GM12878 (cell line): Measurements from ENCODE around the gene ZFP14. TPM values are rescaled to one million over a fixed set of nuclear protein-coding genes. Genes with fewer than 3 reads are reported as not detected.

Source experiments
- ATAC-seq: fragments of 200-7000 bp; cut with Tn5 transposase; 3 replicates; pipeline ENCODE4 v1.9.1; 2020; ENCODE audit warnings: mild to moderate bottlenecking, moderate library complexity
- BruUV-seq: library from RNA; stranded (reverse); fragments of 400-500 nt; replicated peaks from 2 replicates; lab custom pipeline; 2021; lab: Mats Ljungman, UMichigan
- CTCF ChIA-PET: fragments of 300-600 bp; sonication (Branson Sonifier 250); formaldehyde crosslinking; extraction: SDS; loops from one replicate; lab custom pipeline; 2021; ENCODE audit warnings: inconsistent platforms; lab: Yijun Ruan, JAX
- POLR2A ChIA-PET: fragments of 350-600 bp; formaldehyde crosslinking; extraction: SDS; loops from one replicate; lab custom pipeline; 2021; ENCODE audit warnings: inconsistent platforms; lab: Charles Lee
- RAD21 ChIA-PET: fragments of 300-600 bp; sonication (Branson Sonifier 250); formaldehyde crosslinking; loops from one replicate; lab custom pipeline; 2023; ENCODE audit warnings: antibody characterized with exemption; ENCODE audit not compliant: unreplicated experiment; lab: Charles Lee
- SMC1A ChIA-PET: fragments of 300-600 bp; sonication (Branson Sonifier 250); formaldehyde crosslinking; loops from one replicate; lab custom pipeline; 2023; ENCODE audit not compliant: unreplicated experiment, uncharacterized antibody; lab: Charles Lee
- DNase-seq: peaks from one replicate; pipeline ENCODE4 v3.0.0-alpha.2; 2011; ENCODE audit warnings: low read depth, low spot score
- FAIRE-seq: peaks from 3 replicates; lab custom pipeline; 2011; peaks lifted over from hg19 to GRCh38; lab: Jason Lieb, UNC
- H2AFZ ChIP-seq: 2 replicates; pipeline ENCODE4 v1.6.0; 2011; ENCODE audit warnings: low read depth, low read length, control low read depth; ENCODE audit not compliant: control insufficient read depth
- H3K27ac ChIP-seq: 2 replicates; pipeline ENCODE4 v1.5.1; 2011; ENCODE audit warnings: control low read depth; ENCODE audit not compliant: control insufficient read depth, insufficient read depth
- H3K27me3 ChIP-seq, 2 experiments: replicated peaks in 1 of 2; 2 replicates each; pipeline versions ENCODE4 v1.6.0 to v1.6.1; 2011; ENCODE audit warnings: low read length in 1 of 2; ENCODE audit not compliant: control insufficient read depth in 2 of 2, insufficient read depth in 2 of 2
- H3K36me3 ChIP-seq, 2 experiments: 2 replicates each; pipeline ENCODE4 v1.5.1; 2011; ENCODE audit warnings: low read length in 1 of 2; ENCODE audit not compliant: control insufficient read depth in 2 of 2, insufficient read depth in 2 of 2
- H3K4me1 ChIP-seq: 2 replicates; pipeline ENCODE4 v1.6.1; 2011; ENCODE audit warnings: mild to moderate bottlenecking, low read length, moderate library complexity, mixed read lengths; ENCODE audit not compliant: control insufficient read depth, insufficient read depth
- H3K4me2 ChIP-seq: 2 replicates; pipeline ENCODE4 v1.6.0; 2011; ENCODE audit warnings: control low read depth; ENCODE audit not compliant: control insufficient read depth, insufficient read depth
- H3K4me3 ChIP-seq: fragments of 200-600 bp; sonication (generic); 2 replicates; pipeline ENCODE4 v1.5.1; 2016
- H3K79me2 ChIP-seq: 2 replicates; pipeline ENCODE4 v1.6.0; 2011; ENCODE audit warnings: low read length; ENCODE audit not compliant: control insufficient read depth, insufficient read depth
- H3K9ac ChIP-seq: 2 replicates; pipeline ENCODE4 v1.8.0; 2011; ENCODE audit warnings: low read length, control low read depth, mixed read lengths; ENCODE audit not compliant: control insufficient read depth, insufficient read depth
- H3K9me3 ChIP-seq: replicated peaks from 3 replicates; pipeline ENCODE4 v1.5.1; 2011; ENCODE audit warnings: mild to moderate bottlenecking, low read length; ENCODE audit not compliant: control insufficient read depth, insufficient read depth
- H4K20me1 ChIP-seq: 2 replicates; pipeline ENCODE4 v1.6.0; 2011; ENCODE audit not compliant: control insufficient read depth, insufficient read depth
- EZH2 ChIP-seq: IDR thresholded peaks from 2 replicates; pipeline ENCODE4 v1.6.1; 2012; ENCODE audit warnings: low read depth, mild to moderate bottlenecking, control low read depth, inconsistent platforms, low read length, borderline replicate concordance; ENCODE audit not compliant: control insufficient read depth
- HDAC2 ChIP-seq: fragments of 200-600 bp; sonication (generic); IDR thresholded peaks from 2 replicates; pipeline ENCODE4 v1.6.1; 2017
- PAX5 ChIP-seq: IDR thresholded peaks from 2 replicates; pipeline ENCODE4 v1.6.1; 2011; ENCODE audit warnings: low read depth, low read length, borderline replicate concordance
- RB1 ChIP-seq: fragments of 450-650 bp; formaldehyde crosslinking; IDR thresholded peaks from 2 replicates; pipeline ENCODE4 v1.6.1; 2017; ENCODE audit warnings: mild to moderate bottlenecking, borderline replicate concordance
- SP1 ChIP-seq: IDR thresholded peaks from one replicate; pipeline ENCODE4 v1.6.1; 2011; ENCODE audit warnings: low read depth, low read length
- SPI1 ChIP-seq: IDR thresholded peaks from 2 replicates; pipeline ENCODE4 v1.6.1; 2011; ENCODE audit warnings: low read depth, mild to moderate bottlenecking, low read length, moderate library complexity, borderline replicate concordance; ENCODE audit not compliant: insufficient read depth
- STAT3 ChIP-seq: IDR thresholded peaks from 2 replicates; pipeline ENCODE4 v1.6.1; 2011; ENCODE audit warnings: low read depth, low read length, improper control_type of control experiment
- YBX1 ChIP-seq: fragments of 450-650 bp; IDR thresholded peaks from 2 replicates; pipeline ENCODE4 v1.6.1; 2016; ENCODE audit warnings: antibody characterized with exemption
- ZBED1 ChIP-seq: IDR thresholded peaks from 2 replicates; pipeline ENCODE4 v1.6.1; 2016; ENCODE audit warnings: borderline replicate concordance
- WGBS: methylation state at CpG from one replicate; pipeline ENCODE4 v1.1.6; 2016; ENCODE audit warnings: low lambda C conversion rate; ENCODE audit not compliant: insufficient replicate concordance, insufficient coverage; ENCODE audit errors: missing lambda C conversion rate; 5-methylcytosine and 5-hydroxymethylcytosine counted together
- in situ Hi-C: fragments of 300-500 bp; cut with MboI; formaldehyde crosslinking; loops from 9 replicates; pipeline ENCODE4 v1.14.3; 2018; ENCODE audit warnings: mixed read lengths
- intact Hi-C: fragments of 100-400 bp; cut with micrococcal nuclease; formaldehyde crosslinking; loops from one replicate; pipeline ENCODE4 v1.14.2; 2022; ENCODE audit not compliant: unreplicated experiment
- polyA plus RNA-seq, 11 experiments: library from polyadenylated mRNA; depleted of rRNA in 4 of 11; unstranded in 6 of 11; stranded (reverse) in 5 of 11; fragments of >200 nt; fragmentation: Nextera tagmentation in 4 of 11; fragmentation: Illumina TruSeq in 1 of 11; extraction: Ambion mirVana in 4 of 11; extraction: Trizol in 1 of 11; gene quantifications; 1 replicate in 1 of 11; 2 replicates in 10 of 11; pipeline versions ENCODE4 v1.2.1 to v1.2.3, GENCODE V29; 2011 to 2016; ENCODE audit warnings: inconsistent platforms in 2 of 11, missing spikeins in 2 of 11, low read depth in 1 of 11
- total RNA-seq, 4 experiments: library from RNA; depleted of rRNA in 3 of 4; stranded (reverse); fragments of >200 nt in 3 of 4; fragmentation: Illumina TruSeq in 1 of 4; extraction: Trizol in 1 of 4; gene quantifications; 2 replicates each; pipeline versions ENCODE4 v1.2.1 to v1.2.3, GENCODE V29; 2013 to 2021
- TF ChIP-seq, protein P1 (sequence below): fragments of 450-650 bp; IDR thresholded peaks from 2 replicates; pipeline ENCODE4 v1.6.1; 2017; ENCODE audit warnings: mild to moderate bottlenecking, low read depth, inconsistent platforms; ENCODE audit not compliant: poor library complexity, severe bottlenecking
- TF ChIP-seq, protein P2 (sequence below): fragments of 450-650 bp; IDR thresholded peaks from 2 replicates; pipeline ENCODE4 v1.6.1; 2017; ENCODE audit warnings: borderline replicate concordance

Gene ZFP14
- total and polyA plus RNA-seq, 10 of the 15 experiments (the other 5 are each of a cell fraction or from before 2014, with no cell fraction given) = 0.61 to 2.6 (median 0.83) TPM

DNA sequence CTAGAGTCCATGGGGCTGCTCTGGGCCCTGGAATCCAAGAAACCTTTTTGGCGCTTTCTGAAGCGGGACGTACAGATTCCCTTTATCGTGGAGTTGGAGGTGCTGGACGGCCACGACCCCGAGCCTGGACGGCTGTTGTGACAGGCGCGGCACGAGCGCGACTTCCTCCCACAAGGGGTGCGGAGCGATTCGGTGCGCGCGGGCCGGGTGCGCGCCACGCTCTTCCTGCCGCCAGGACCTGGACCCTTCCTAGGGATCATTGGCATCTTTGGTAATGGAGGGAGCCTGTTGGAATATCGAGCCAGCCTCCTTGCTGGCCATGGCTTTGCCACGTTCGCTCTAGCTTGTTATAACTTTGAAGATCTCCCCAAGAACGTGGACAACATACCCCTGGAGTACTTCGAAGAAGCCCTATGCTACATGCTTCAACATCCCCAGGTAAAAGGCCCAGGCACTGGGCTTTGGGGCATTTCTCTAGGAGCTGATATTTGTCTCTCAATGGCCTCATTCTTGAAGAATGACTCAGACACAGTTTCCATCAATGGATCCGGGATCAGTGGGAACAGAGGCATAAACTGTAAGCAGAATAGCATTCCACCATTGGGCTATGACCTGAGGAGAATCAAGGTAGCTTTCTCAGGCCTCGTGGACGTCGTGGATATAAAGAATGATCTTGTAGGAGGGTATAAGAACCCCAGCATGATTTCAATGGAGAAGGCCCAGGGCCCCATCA, 42.9 kb upstream of the ZFP14 start (continued):
- TF ChIP-seq HDAC2 = no peak
- TF ChIP-seq, all 136 proteins: peak for 0

DNA sequence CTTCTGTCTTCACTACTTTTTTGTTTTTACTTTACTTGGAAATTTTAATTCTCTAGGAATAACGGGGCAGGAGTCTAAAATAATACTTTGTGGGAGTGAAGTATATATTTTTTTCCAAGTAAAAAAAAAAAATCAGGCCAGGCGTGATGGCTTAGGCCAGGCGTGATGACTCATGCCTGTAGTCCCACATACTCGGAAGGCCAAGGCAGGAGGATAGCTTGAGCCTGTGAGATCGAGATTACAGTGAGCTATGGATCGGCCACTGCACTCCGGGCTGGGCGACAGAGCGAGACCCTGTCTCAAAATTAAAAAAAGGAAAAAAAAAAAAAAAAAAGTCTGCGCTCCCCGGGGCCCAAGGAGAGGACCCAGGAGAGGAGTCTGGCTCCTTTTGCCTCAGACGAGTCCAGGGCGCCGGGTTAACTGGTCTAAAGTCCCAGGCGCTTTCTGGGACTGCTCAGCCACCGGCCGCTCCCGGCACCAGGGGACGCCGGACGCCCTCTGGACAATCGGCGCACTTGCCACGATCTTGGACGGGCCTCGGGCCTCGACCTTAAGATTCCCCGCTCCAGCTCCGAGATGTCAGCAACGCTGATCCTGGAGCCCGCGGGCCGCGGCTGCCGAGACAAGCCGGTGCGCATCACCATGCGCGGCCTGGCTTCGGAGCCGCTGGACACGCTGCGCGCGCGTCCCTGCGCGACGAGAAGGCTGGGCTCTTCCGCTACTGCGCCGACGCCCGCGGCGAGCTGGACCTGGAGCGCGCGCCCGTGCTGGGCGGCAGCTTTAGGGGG, 42.2 kb upstream of the ZFP14 start:
- DNase-seq (no peak), FAIRE-seq (no peak), ATAC-seq (no peak)
- H3K4me3 ChIP-seq = no peak overlapping the region
- H2AFZ ChIP-seq = no peak overlapping the region
- WGBS = 62% methylated on average over 55 of the region's 61 CpGs
- no peak overlapping the region for H3K27ac ChIP-seq
- H3K4me2 ChIP-seq = no peak overlapping the region
- H3K9me3 ChIP-seq = peaks cover 6% of the 10 kb centered on the region; the same call in 2 of the 3 replicates
- intact Hi-C loops = no loop called here
- H4K20me1 ChIP-seq = no peaks in the 10 kb centered on the region
- RAD21 ChIA-PET = no interaction called here
- no TSS peak for BruUV-seq
- no peaks in the 10 kb centered on the region for H3K36me3 ChIP-seq
- SMC1A ChIA-PET = no interaction called here
- H3K4me1 ChIP-seq = no peaks in the 10 kb centered on the region
- POLR2A ChIA-PET = interaction anchor here (0.6 kb wide), 1 partner anchor 66 kb away, joined by 3 read pairs; no protein-coding TSS in a partner anchor
- TF ChIP-seq, protein P1, sequence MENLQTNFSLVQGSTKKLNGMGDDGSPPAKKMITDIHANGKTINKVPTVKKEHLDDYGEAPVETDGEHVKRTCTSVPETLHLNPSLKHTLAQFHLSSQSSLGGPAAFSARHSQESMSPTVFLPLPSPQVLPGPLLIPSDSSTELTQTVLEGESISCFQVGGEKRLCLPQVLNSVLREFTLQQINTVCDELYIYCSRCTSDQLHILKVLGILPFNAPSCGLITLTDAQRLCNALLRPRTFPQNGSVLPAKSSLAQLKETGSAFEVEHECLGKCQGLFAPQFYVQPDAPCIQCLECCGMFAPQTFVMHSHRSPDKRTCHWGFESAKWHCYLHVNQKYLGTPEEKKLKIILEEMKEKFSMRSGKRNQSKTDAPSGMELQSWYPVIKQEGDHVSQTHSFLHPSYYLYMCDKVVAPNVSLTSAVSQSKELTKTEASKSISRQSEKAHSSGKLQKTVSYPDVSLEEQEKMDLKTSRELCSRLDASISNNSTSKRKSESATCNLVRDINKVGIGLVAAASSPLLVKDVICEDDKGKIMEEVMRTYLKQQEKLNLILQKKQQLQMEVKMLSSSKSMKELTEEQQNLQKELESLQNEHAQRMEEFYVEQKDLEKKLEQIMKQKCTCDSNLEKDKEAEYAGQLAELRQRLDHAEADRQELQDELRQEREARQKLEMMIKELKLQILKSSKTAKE = no peak
- TF ChIP-seq PAX5 (no peak), EZH2 (no peak), HDAC2 (no peak), SPI1 (no peak), ZBED1 (no peak), STAT3 (no peak), RB1 (no peak), YBX1 (no peak), SP1 (no peak)
- TF ChIP-seq, protein P2, sequence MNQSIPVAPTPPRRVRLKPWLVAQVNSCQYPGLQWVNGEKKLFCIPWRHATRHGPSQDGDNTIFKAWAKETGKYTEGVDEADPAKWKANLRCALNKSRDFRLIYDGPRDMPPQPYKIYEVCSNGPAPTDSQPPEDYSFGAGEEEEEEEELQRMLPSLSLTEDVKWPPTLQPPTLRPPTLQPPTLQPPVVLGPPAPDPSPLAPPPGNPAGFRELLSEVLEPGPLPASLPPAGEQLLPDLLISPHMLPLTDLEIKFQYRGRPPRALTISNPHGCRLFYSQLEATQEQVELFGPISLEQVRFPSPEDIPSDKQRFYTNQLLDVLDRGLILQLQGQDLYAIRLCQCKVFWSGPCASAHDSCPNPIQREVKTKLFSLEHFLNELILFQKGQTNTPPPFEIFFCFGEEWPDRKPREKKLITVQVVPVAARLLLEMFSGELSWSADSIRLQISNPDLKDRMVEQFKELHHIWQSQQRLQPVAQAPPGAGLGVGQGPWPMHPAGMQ = no peak
- TF ChIP-seq, all 136 proteins: peak for 0
- CTCF ChIA-PET = no interaction called here
- peaks cover 13% of the 10 kb centered on the region for H3K79me2 ChIP-seq
- no peaks in the 10 kb centered on the region for H3K27me3 ChIP-seq
- H3K9ac ChIP-seq = no peak overlapping the region
- in situ Hi-C loops = no loop called here
